ENCODE measurements around the gene CCDC185.

GRCh38 chr1:223423641-223424233, 30.5 kb downstream of the CCDC185 start:
- TF ChIP-seq CTCF (IDR thresholded peaks at IDR 0.05; ENCODE audit: low read depth, low read length, missing input control) (no peak), RAD21 (IDR thresholded peaks at IDR 0.05) (no peak), HNF4G (IDR thresholded peaks at IDR 0.05) (no peak), JUND (IDR thresholded peaks at IDR 0.05) (no peak), TAF1 (conservative IDR thresholded peaks at IDR 0.05) (no peak)

All from liver (tissue), 3 donors.